Colonic mucosa (tissue), 4 donors: ENCODE data around the gene FLRT2. TPM values are rescaled to one million over a fixed set of nuclear protein-coding genes. Genes with fewer than 3 reads are reported as not detected.

Experiments used
- DNase-seq: peaks from one replicate; pipeline ENCODE4 v3.0.0-alpha.2; 2020
- H3K27ac ChIP-seq: fragments of 200-600 bp; one replicate; pipeline ENCODE4 v1.8.0; 2021
- H3K27me3 ChIP-seq: fragments of 200-600 bp; one replicate; pipeline ENCODE4 v1.8.0; 2021
- H3K36me3 ChIP-seq: fragments of 200-600 bp; one replicate; pipeline ENCODE4 v1.8.0; 2021
- H3K4me1 ChIP-seq: fragments of 200-600 bp; one replicate; pipeline ENCODE4 v1.8.0; 2021; ENCODE audit warnings: mild to moderate bottlenecking
- H3K4me3 ChIP-seq: fragments of 200-600 bp; one replicate; pipeline ENCODE4 v1.8.0; 2021
- H3K9ac ChIP-seq, 2 donors: one replicate each; pipeline ENCODE4 v1.7.0; 2013; ENCODE audit warnings: control low read depth in 2 of 2, low read depth in 2 of 2, low read length in 2 of 2
- H3K9me3 ChIP-seq: fragments of 200-600 bp; one replicate; pipeline ENCODE4 v1.8.0; 2021
- CTCF ChIP-seq: fragments of 200-600 bp; IDR thresholded peaks from one replicate; pipeline ENCODE4 v1.8.0; 2022; ENCODE audit warnings: antibody characterized with exemption, mild to moderate bottlenecking
- intact Hi-C: fragments of 100-400 bp; cut with DNase I; formaldehyde crosslinking; loops from one replicate; pipeline ENCODE4 v1.14.1; 2022
- total RNA-seq, 2 donors: library from RNA; stranded (reverse); fragmentation: NEBNext Ultra II Directional in 1 of 2; extraction: Animal tissue kit (Norgen Biotek cat#: 25700) in 1 of 2; gene quantifications; one replicate each; pipeline ENCODE4 v1.2.1, GENCODE V29; 2021
- donor health status: healthy.
- donor health status: DM: no; HTN: no; CAD: no.
- donor health status: DM: no; HTN: no; CAD: no.

FLRT2 gene
- total RNA-seq, 2 donors from 2014 or later = 2.1 to 3.0 TPM

DNA sequence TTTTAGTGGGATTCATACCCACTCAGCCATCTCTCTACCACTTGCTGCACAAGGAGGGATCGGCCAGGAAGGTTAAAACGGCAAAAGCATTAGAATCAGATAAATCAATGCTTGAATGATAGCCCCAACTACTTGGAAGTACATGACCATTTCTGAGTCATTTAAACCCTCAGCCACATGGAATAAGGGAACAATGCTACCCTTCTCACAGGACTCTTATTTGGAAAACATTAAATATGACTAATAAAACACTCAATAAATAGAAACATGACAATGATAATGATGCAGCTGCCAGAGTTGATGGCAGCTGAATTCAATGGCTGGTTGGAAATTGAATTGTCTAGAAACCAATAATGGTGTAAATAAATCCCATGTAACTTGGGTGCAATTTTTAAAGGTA, 165.4 kb downstream of the FLRT2 start:
- peaks cover 4% of the 10 kb centered on the region for H3K9me3 ChIP-seq
- no peak for TF ChIP-seq CTCF
- no peak for DNase-seq

GRCh38 chr14:85701116-85701515, 171.2 kb downstream of the FLRT2 start:
- Histone ChIP-seq H3K27me3 (no peaks in the 10 kb centered on the region), H3K36me3 (no peaks in the 10 kb centered on the region), H3K27ac (no peak overlapping the region), H3K9ac (no peak overlapping the region), H3K9me3 (no peaks in the 10 kb centered on the region), H3K4me1 (no peaks in the 10 kb centered on the region), H3K4me3 (no peak overlapping the region)
- TF ChIP-seq CTCF = no peak
- DNase-seq = no peak
- intact Hi-C loops = no loop called here

More for the DNA sequence above, 165.4 kb downstream of the FLRT2 start:
- intact Hi-C loops = no loop called here
- Histone ChIP-seq H3K4me1 (no peaks in the 10 kb centered on the region), H3K27me3 (no peaks in the 10 kb centered on the region), H3K4me3 (no peak overlapping the region), H3K27ac (no peak overlapping the region), H3K36me3 (no peaks in the 10 kb centered on the region), H3K9ac (no peak overlapping the region)

GRCh38 chr14:85701763-85702162, 171.8 kb downstream of the FLRT2 start:
- no peak overlapping the region for H3K27ac ChIP-seq
- TF ChIP-seq CTCF = no peak
- no peak for DNase-seq
- H3K4me3 ChIP-seq = no peak overlapping the region
- H3K4me1 ChIP-seq = no peaks in the 10 kb centered on the region
- no peaks in the 10 kb centered on the region for H3K27me3 ChIP-seq
- no peaks in the 10 kb centered on the region for H3K9me3 ChIP-seq
- H3K36me3 ChIP-seq = no peaks in the 10 kb centered on the region
- intact Hi-C loops = no loop called here
- no peak overlapping the region for H3K9ac ChIP-seq

- DNase-seq = no peak
- Histone ChIP-seq H3K36me3 (no peaks in the 10 kb centered on the region), H3K4me1 (no peaks in the 10 kb centered on the region), H3K4me3 (no peak overlapping the region), H3K27me3 (no peaks in the 10 kb centered on the region), H3K9ac (no peak overlapping the region), H3K27ac (no peak overlapping the region), H3K9me3 (no peaks in the 10 kb centered on the region)
- TF ChIP-seq CTCF = no peak
- intact Hi-C loops = no loop called here
These were observed 172.2 kb downstream of the FLRT2 start for GRCh38 chr14:85702191-85702590.

DNA sequence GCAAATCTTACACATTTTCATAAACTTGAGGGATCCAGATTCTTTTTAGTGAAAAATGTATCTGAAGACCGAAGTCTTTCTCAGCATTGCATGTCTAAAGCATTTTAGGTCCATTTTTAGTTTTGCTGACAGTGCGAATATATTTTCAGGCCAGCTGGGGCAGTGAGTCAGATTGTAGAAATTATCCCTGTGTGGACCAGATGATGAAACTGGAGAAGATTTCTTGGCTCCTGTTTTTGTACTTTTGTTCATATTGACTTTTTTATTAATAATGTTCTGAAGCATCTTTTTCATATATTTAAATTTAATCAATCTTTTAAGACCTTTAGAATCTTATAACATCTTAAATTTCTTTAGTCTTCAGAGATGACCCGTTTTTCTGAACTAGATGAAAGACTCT, 173.1 kb downstream of the FLRT2 start:
- H3K36me3 ChIP-seq = no peaks in the 10 kb centered on the region
- no peak overlapping the region for H3K9ac ChIP-seq
- H3K4me1 ChIP-seq = no peaks in the 10 kb centered on the region
- H3K27me3 ChIP-seq = no peaks in the 10 kb centered on the region
- H3K27ac ChIP-seq = no peak overlapping the region
- H3K9me3 ChIP-seq = no peaks in the 10 kb centered on the region
- TF ChIP-seq CTCF = no peak
- no peak overlapping the region for H3K4me3 ChIP-seq
- no peak for DNase-seq
- intact Hi-C loops = no loop called here
